ENCODE results near the gene MRPS9.

- TF ChIP-seq POLR2A (IDR thresholded peaks at IDR 0.05) (no peak), CTCF (IDR thresholded peaks at IDR 0.05 in 4 of 5, conservative IDR thresholded peaks at IDR 0.05 in 1 of 5) (no peak)
These were observed 100.8 kb downstream of the MRPS9 start for GRCh38 chr2:105138643-105139042.

Measured in gastrocnemius medialis (tissue), 4 donors.